IMR-90 (cell line): ENCODE measurements around the gene DCAF8L2. TPM values are rescaled to one million over a fixed set of nuclear protein-coding genes. Genes with fewer than 3 reads are reported as not detected.
A peak's percentile ranks its signal among the peaks of the same experiment; 100 is the strongest.

Experiments used
- ATAC-seq: fragments of 200-7000 bp; cut with Tn5 transposase; 2 replicates; pipeline ENCODE4 v1.9.1; 2020; ENCODE audit warnings: low read depth, mild to moderate bottlenecking, moderate library complexity
- BruUV-seq: library from RNA; stranded (reverse); fragments of 400-500 nt; replicated peaks from 2 replicates; lab custom pipeline; 2021; lab: Mats Ljungman, UMichigan
- CTCF ChIA-PET: fragments of 300-600 bp; formaldehyde crosslinking; extraction: SDS; loops from one replicate; lab custom pipeline; 2021; ENCODE audit warnings: antibody characterized with exemption; lab: Yijun Ruan, JAX
- POLR2A ChIA-PET: fragments of 300-600 bp; sonication (Branson Sonifier 250); formaldehyde crosslinking; loops from one replicate; lab custom pipeline; 2022; ENCODE audit warnings: antibody characterized with exemption; ENCODE audit not compliant: unreplicated experiment; lab: Charles Lee
- DNase-seq: peaks from one replicate; pipeline ENCODE4 v3.0.0; 2013
- H2AFZ ChIP-seq: replicated peaks from 2 replicates; pipeline ENCODE3; 2013; ENCODE audit warnings: low read length, mild to moderate bottlenecking; ENCODE audit not compliant: poor library complexity
- H2AK5ac ChIP-seq: 2 replicates; pipeline ENCODE4 v1.6.1; 2013; ENCODE audit warnings: low read depth, low read length, inconsistent platforms
- H2AK9ac ChIP-seq: replicated peaks from 2 replicates; pipeline ENCODE3; 2013; ENCODE audit warnings: mild to moderate bottlenecking, low read depth, low read length, moderate library complexity; ENCODE audit not compliant: poor library complexity
- H2BK120ac ChIP-seq: 2 replicates; pipeline ENCODE4 v1.6.1; 2013; ENCODE audit warnings: low read depth, low read length, inconsistent platforms
- H2BK15ac ChIP-seq: 3 replicates; pipeline ENCODE4 v1.6.1; 2013; ENCODE audit warnings: low read depth, low read length, inconsistent platforms
- H2BK20ac ChIP-seq: 2 replicates; pipeline ENCODE4 v1.6.1; 2013; ENCODE audit warnings: low read depth, mild to moderate bottlenecking, inconsistent platforms, low read length, moderate library complexity
- H2BK5ac ChIP-seq: 2 replicates; pipeline ENCODE4 v1.6.1; 2013; ENCODE audit warnings: mild to moderate bottlenecking, low read depth, low read length, inconsistent platforms; ENCODE audit not compliant: poor library complexity, severe bottlenecking
- H3K14ac ChIP-seq: replicated peaks from 2 replicates; pipeline ENCODE4 v1.6.1; 2013; ENCODE audit warnings: low read depth, low read length, inconsistent platforms
- H3K18ac ChIP-seq: 2 replicates; pipeline ENCODE4 v1.6.1; 2013; ENCODE audit warnings: low read depth, low read length, control low read depth
- H3K23ac ChIP-seq: 2 replicates; pipeline ENCODE4 v1.6.1; 2013; ENCODE audit warnings: low read depth, low read length, inconsistent platforms
- H3K27ac ChIP-seq: 2 replicates; pipeline ENCODE4 v1.5.1; 2013; ENCODE audit warnings: mild to moderate bottlenecking, control low read depth, low read length; ENCODE audit not compliant: insufficient read depth
- H3K27me3 ChIP-seq: 2 replicates; pipeline ENCODE4 v1.6.1; 2013; ENCODE audit warnings: low read length; ENCODE audit not compliant: control insufficient read depth, insufficient read depth
- H3K36me3 ChIP-seq: 2 replicates; pipeline ENCODE4 v1.6.1; 2013; ENCODE audit warnings: low read length, mixed read lengths; ENCODE audit not compliant: control insufficient read depth, insufficient read depth
- H3K4ac ChIP-seq: 2 replicates; pipeline ENCODE4 v1.6.1; 2013; ENCODE audit warnings: low read depth, low read length, inconsistent platforms
- H3K4me1 ChIP-seq: 2 replicates; pipeline ENCODE4 v1.6.1; 2013; ENCODE audit warnings: low read length, mixed read lengths; ENCODE audit not compliant: control insufficient read depth, insufficient read depth
- H3K4me2 ChIP-seq: 2 replicates; pipeline ENCODE4 v1.6.1; 2013; ENCODE audit warnings: low read depth, mild to moderate bottlenecking, control low read depth, low read length, moderate library complexity
- H3K4me3 ChIP-seq: 2 replicates; pipeline ENCODE4 v1.5.1; 2013; ENCODE audit warnings: low read depth, mild to moderate bottlenecking, control low read depth, low read length, moderate library complexity; ENCODE audit not compliant: insufficient read depth
- H3K56ac ChIP-seq: 2 replicates; pipeline ENCODE4 v1.6.1; 2013; ENCODE audit warnings: low read length, inconsistent platforms; ENCODE audit not compliant: insufficient read depth; ENCODE audit errors: extremely low read depth
- H3K79me1 ChIP-seq, 2 experiments: 2 replicates each; pipeline ENCODE4 v1.6.1; 2013; ENCODE audit warnings: low read length in 2 of 2, inconsistent platforms in 1 of 2, low read depth in 1 of 2
- H3K9ac ChIP-seq: 2 replicates; pipeline ENCODE4 v1.6.1; 2013; ENCODE audit warnings: low read depth, low read length, control low read depth
- H3K9me1 ChIP-seq: 2 replicates; pipeline ENCODE4 v1.6.1; 2013; ENCODE audit warnings: low read length, inconsistent platforms; ENCODE audit not compliant: insufficient read depth
- H3K9me3 ChIP-seq: 2 replicates; pipeline ENCODE4 v1.6.1; 2013; ENCODE audit warnings: low read length; ENCODE audit not compliant: control insufficient read depth, insufficient read depth
- H4K20me1 ChIP-seq: 2 replicates; pipeline ENCODE4 v1.6.1; 2013; ENCODE audit warnings: low read length, inconsistent platforms; ENCODE audit not compliant: insufficient read depth
- H4K5ac ChIP-seq: 2 replicates; pipeline ENCODE4 v1.6.1; 2013; ENCODE audit warnings: mild to moderate bottlenecking, low read depth, low read length, control low read depth
- H4K8ac ChIP-seq, 2 experiments: 2 replicates each; pipeline ENCODE4 v1.6.1; 2013; ENCODE audit warnings: low read depth in 2 of 2, low read length in 2 of 2, control low read depth in 1 of 2, inconsistent platforms in 1 of 2
- H4K91ac ChIP-seq: 2 replicates; pipeline ENCODE4 v1.6.1; 2013; ENCODE audit warnings: low read depth, low read length, inconsistent platforms; ENCODE audit not compliant: insufficient read depth
- POLR2A ChIP-seq: IDR thresholded peaks from 2 replicates; pipeline ENCODE4 v1.6.1; 2012; ENCODE audit warnings: mild to moderate bottlenecking, low read depth, low read length
- RAD21 ChIP-seq: IDR thresholded peaks from 2 replicates; pipeline ENCODE4 v1.6.1; 2012; ENCODE audit warnings: low read length, improper control_type of control experiment
- SMC3 ChIP-seq: fragments of 150-350 bp; IDR thresholded peaks from 2 replicates; pipeline ENCODE4 v1.6.1; 2016; ENCODE audit warnings: low read depth, mild to moderate bottlenecking, antibody characterized with exemption, low read length, moderate library complexity
- WGBS, 2 experiments: methylation state at CpG; one replicate each; pipeline versions ENCODE4 v1.1.5 to v1.1.7; 2013; ENCODE audit warnings: missing lambda C conversion rate in 2 of 2; ENCODE audit not compliant: insufficient read length in 1 of 2; ENCODE audit errors: extremely low coverage in 2 of 2; 5-methylcytosine and 5-hydroxymethylcytosine counted together
- dilution Hi-C: fragments of 300-500 bp; cut with HindIII; formaldehyde crosslinking; loops from one replicate; pipeline ENCODE4 v1.14.3; 2018; ENCODE audit warnings: low sequenced_read_pairs; ENCODE audit not compliant: unreplicated experiment
- in situ Hi-C: fragments of 300-500 bp; cut with MboI; formaldehyde crosslinking; loops from 3 replicates; pipeline ENCODE4 v1.14.3; 2019; ENCODE audit warnings: low sequenced_read_pairs, inconsistent platforms, mixed read lengths
- intact Hi-C: fragments of 100-400 bp; cut with micrococcal nuclease; formaldehyde crosslinking; loops from 2 replicates; pipeline ENCODE4 v1.10.0; 2022
- polyA plus RNA-seq, 3 experiments: library from polyadenylated mRNA; depleted of rRNA; stranded (reverse); fragments of >200 nt; gene quantifications; 2 replicates each; pipeline ENCODE4 v1.2.3, GENCODE V29; 2012; ENCODE audit warnings: low replicate concordance in 1 of 3
- total RNA-seq: library from RNA; depleted of rRNA; stranded (reverse); fragments of >200 nt; gene quantifications from 2 replicates; pipeline ENCODE4 v1.2.3, GENCODE V29; 2012
- TF ChIP-seq, protein P1 (sequence below): conservative IDR thresholded peaks from 2 replicates; pipeline ENCODE4 v1.5.1; 2012; ENCODE audit warnings: mild to moderate bottlenecking, low read depth, low read length, improper control_type of control experiment

Gene DCAF8L2
- total and polyA plus RNA-seq, 2 of the 4 experiments (the other 2 are of a cell fraction) = not detected

DNA sequence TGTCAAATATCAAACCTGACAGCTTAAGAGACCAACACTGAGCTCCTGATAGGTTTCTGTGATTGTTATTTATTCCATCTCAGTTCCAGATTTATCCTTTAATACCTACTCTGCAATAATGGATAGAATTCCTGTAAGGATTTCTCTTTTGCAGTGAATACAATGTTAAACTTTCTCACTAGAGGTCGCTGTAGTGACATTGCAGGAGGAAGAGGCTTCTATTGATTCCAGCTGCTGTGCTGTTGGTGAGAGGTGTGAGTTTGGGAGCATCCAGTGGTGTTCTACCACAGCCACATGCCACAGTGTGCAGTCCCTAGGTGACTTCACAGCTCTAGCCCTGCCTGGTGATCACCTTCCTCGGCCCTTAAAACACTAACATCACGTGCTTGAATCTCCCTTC, 34.6 kb upstream of the DCAF8L2 start:
- Histone ChIP-seq H2BK5ac (no peak overlapping the region), H3K23ac (no peak overlapping the region), H3K14ac (no peak overlapping the region), H2BK15ac (no peak overlapping the region), H3K79me1 (no peaks in the 10 kb centered on the region), H2AK5ac (no peak overlapping the region), H2AFZ (no peak overlapping the region), H3K4me2 (no peak overlapping the region), H3K4ac (no peak overlapping the region), H4K5ac (no peak overlapping the region), H2BK120ac (no peak overlapping the region), H4K8ac (no peak overlapping the region), H2AK9ac (no peak overlapping the region), H3K56ac (no peak overlapping the region), H2BK20ac (no peak overlapping the region), H3K9me3 (no peaks in the 10 kb centered on the region), H3K27me3 (no peaks in the 10 kb centered on the region), H3K36me3 (no peaks in the 10 kb centered on the region), H3K9me1 (no peaks in the 10 kb centered on the region), H4K91ac (no peak overlapping the region), H3K27ac (no peak overlapping the region), H3K18ac (no peak overlapping the region), H3K4me3 (no peak overlapping the region), H4K20me1 (no peaks in the 10 kb centered on the region), H3K9ac (no peak overlapping the region), H3K4me1 (no peaks in the 10 kb centered on the region)
- ChIA-PET POLR2A (no interaction called here), CTCF (no interaction called here)
- dilution Hi-C loops = no loop called here
- BruUV-seq = no TSS peak
- ATAC-seq (peak; percentile 63), DNase-seq (peak; percentile 40)
- in situ Hi-C loops = no loop called here
- no CpG with 5 or more reads among the region's 3 CpGs for WGBS, 2 experiments
- TF ChIP-seq, protein P1, sequence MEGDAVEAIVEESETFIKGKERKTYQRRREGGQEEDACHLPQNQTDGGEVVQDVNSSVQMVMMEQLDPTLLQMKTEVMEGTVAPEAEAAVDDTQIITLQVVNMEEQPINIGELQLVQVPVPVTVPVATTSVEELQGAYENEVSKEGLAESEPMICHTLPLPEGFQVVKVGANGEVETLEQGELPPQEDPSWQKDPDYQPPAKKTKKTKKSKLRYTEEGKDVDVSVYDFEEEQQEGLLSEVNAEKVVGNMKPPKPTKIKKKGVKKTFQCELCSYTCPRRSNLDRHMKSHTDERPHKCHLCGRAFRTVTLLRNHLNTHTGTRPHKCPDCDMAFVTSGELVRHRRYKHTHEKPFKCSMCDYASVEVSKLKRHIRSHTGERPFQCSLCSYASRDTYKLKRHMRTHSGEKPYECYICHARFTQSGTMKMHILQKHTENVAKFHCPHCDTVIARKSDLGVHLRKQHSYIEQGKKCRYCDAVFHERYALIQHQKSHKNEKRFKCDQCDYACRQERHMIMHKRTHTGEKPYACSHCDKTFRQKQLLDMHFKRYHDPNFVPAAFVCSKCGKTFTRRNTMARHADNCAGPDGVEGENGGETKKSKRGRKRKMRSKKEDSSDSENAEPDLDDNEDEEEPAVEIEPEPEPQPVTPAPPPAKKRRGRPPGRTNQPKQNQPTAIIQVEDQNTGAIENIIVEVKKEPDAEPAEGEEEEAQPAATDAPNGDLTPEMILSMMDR = peak; percentile 45
- TF ChIP-seq POLR2A = no peak
- TF ChIP-seq SMC3 = 0 out of 2 replicates have a peak, but pooled peaks have one; percentile 3
- peak; percentile 62 for TF ChIP-seq RAD21
- intact Hi-C loops = loop anchor here (1.0 to 5.0 kb wide), 4 partner anchors 67 to 1032 kb away; partner anchors contain the start of gene IL1RAPL1
